Uterus (tissue), 2 donors: Measurements from ENCODE around the gene ASTN2.

Experiments
- POLR2A ChIP-seq, 2 donors: fragments of 450-650 bp; IDR thresholded peaks; one replicate each; pipeline ENCODE4 v1.6.1; 2016; ENCODE audit warnings: antibody characterized with exemption in 2 of 2, mild to moderate bottlenecking in 1 of 2, moderate library complexity in 1 of 2
- TF ChIP-seq, protein P1 (sequence below), 4 experiments: fragments of 200-600 bp in 2 of 4; fragments of 450-650 bp in 2 of 4; sonication (generic) in 2 of 4; IDR thresholded peaks; one replicate each; pipeline ENCODE4 v1.5.1; 2016 to 2019; ENCODE audit warnings: antibody characterized with exemption in 4 of 4, mild to moderate bottlenecking in 2 of 4, moderate library complexity in 1 of 4

- TF ChIP-seq, protein P1, sequence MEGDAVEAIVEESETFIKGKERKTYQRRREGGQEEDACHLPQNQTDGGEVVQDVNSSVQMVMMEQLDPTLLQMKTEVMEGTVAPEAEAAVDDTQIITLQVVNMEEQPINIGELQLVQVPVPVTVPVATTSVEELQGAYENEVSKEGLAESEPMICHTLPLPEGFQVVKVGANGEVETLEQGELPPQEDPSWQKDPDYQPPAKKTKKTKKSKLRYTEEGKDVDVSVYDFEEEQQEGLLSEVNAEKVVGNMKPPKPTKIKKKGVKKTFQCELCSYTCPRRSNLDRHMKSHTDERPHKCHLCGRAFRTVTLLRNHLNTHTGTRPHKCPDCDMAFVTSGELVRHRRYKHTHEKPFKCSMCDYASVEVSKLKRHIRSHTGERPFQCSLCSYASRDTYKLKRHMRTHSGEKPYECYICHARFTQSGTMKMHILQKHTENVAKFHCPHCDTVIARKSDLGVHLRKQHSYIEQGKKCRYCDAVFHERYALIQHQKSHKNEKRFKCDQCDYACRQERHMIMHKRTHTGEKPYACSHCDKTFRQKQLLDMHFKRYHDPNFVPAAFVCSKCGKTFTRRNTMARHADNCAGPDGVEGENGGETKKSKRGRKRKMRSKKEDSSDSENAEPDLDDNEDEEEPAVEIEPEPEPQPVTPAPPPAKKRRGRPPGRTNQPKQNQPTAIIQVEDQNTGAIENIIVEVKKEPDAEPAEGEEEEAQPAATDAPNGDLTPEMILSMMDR (IDR thresholded peaks at IDR 0.05): no peak
- TF ChIP-seq POLR2A (IDR thresholded peaks at IDR 0.05): no peak
These were observed 292.8 kb downstream of the ASTN2 start for GRCh38 chr9:117122102-117122501.
